Measurements from ENCODE around the gene SNAP23.
A peak's percentile ranks its signal among the peaks of the same experiment; 100 is the strongest.

Gene SNAP23

DNA sequence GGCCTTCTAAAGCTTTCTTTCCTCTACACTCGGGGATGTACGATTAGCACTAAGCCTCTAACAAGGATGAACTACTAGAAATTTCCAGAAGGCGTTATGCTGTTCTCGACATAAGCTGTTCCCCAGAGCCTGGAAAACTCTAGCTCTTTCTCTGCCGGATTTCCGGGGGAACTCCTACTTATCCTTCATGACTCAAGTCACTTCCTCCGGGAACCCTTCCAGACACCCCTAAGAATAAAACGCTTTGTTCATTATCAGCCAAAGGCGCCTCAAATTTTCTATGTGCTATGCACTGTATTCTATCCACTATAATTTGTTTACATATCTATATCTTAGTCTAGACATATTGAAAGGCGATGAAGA lies 455 bp upstream of the SNAP23 start:
- no peak for DNase-seq (ENCODE audit: low read depth in 4 of 4, low spot score in 1 of 4)

GRCh38 chr15:42498212-42499068 lies 3.0 kb downstream of the SNAP23 start:
- no peak for DNase-seq (ENCODE audit: low read depth in 4 of 4, low spot score in 1 of 4)

GRCh38 chr15:42499858-42500609 lies 4.6 kb downstream of the SNAP23 start:
- no peak for DNase-seq (ENCODE audit: low read depth in 4 of 4, low spot score in 1 of 4)

- DNase-seq (ENCODE audit: low read depth in 4 of 4, low spot score in 1 of 4): no peak
These were observed 7.0 kb downstream of the SNAP23 start for GRCh38 chr15:42502477-42502876.

GRCh38 chr15:42503825-42504224 lies 8.4 kb downstream of the SNAP23 start:
- no peak for DNase-seq (ENCODE audit: low read depth in 4 of 4, low spot score in 1 of 4)

DNA sequence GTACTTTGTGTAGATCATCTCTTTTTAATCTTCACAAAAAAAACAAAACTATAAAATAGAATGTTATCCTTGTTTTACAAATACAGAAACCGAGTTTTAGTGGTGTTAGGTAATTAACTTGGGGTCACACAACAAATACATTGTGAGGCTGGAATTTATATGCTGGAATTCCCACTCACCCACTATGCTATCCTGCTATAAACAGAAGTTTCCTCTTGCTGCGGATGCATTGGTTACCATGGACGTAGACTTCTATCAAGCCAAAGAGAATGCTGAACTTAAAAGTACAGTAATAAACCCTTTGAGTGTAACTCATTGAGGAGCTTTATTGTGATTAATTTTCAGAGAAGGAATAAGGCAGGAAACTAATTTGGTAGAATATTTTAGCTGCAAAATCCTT lies 9.2 kb downstream of the SNAP23 start:
- no peak for DNase-seq (ENCODE audit: low read depth in 4 of 4, low spot score in 1 of 4)

- no peak for DNase-seq (ENCODE audit: low read depth in 4 of 4, low spot score in 1 of 4)
These were observed 12.1 kb downstream of the SNAP23 start for GRCh38 chr15:42507514-42507913.

DNA sequence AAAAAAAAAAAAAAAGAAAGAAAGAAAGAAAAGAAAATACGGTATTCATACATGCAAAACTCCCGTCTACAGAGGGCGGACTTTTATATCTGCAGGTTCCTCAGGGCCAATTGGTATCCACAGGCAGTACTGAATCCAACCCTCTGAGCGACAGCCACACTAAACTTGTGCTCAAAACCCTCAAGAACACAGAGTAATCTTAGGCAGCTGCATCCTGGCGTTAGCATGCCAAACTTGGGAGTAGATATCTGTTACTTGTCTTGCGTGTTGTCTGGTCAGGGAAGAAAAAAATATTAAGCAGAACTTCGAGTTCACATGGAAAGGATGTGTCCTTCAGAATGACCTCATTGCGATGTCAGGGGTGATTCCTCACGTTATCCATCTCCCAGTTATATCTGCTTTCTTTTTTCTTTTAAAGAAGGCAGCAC lies 12.8 kb downstream of the SNAP23 start:
- DNase-seq (ENCODE audit: low read depth in 4 of 4, low spot score in 1 of 4): no peak

- no peak for DNase-seq (ENCODE audit: low read depth in 4 of 4, low spot score in 1 of 4)
These were observed 15.0 kb downstream of the SNAP23 start for GRCh38 chr15:42510258-42511006.

DNA sequence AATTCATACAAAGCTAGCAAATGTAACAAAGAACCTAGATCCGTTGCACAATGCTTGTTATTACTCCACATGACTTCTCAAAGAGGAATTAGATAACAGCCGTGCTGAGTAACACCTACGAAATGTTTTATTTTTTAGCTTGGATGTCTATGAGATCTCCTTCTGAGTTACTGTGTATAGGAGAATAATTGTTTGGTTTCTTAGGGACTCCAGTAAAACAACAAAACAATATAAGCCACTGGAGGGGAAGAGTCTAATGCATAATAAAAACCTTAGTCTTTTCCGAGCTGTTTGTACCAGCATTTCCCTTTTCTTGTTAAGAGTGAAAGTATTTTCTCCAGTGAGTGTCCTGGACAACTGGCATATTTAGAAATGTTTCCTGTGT lies 15.6 kb downstream of the SNAP23 start:
- no peak for DNase-seq (ENCODE audit: low read depth in 4 of 4, low spot score in 1 of 4)

GRCh38 chr15:42523331-42523730 lies 27.9 kb downstream of the SNAP23 start:
- DNase-seq (ENCODE audit: low read depth in 4 of 4, low spot score in 1 of 4): no peak

DNA sequence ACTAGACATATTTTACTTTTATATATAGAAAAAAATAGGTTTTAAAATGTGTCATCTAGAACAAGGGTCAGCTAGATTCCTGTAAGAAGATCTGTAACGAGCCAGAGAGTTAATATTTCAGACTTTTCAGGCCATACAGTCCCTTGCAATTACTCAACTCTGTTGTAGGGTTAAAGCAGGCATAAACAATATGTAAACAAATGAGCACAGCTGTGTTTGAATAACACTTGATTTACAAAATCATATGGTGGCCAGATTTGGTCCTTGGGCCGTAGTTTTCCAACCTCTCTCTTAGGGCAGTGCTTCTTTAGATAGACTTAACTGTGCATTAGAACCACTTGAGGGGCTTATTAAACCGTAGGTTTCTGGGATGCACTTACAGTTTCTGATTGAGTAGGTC lies 33.5 kb downstream of the SNAP23 start:
- DNase-seq (ENCODE audit: low read depth in 4 of 4, low spot score in 1 of 4): no peak

- DNase-seq (ENCODE audit: low read depth in 4 of 4, low spot score in 1 of 4): no peak
These were observed 37.8 kb downstream of the SNAP23 start for GRCh38 chr15:42533246-42533645.

DNA sequence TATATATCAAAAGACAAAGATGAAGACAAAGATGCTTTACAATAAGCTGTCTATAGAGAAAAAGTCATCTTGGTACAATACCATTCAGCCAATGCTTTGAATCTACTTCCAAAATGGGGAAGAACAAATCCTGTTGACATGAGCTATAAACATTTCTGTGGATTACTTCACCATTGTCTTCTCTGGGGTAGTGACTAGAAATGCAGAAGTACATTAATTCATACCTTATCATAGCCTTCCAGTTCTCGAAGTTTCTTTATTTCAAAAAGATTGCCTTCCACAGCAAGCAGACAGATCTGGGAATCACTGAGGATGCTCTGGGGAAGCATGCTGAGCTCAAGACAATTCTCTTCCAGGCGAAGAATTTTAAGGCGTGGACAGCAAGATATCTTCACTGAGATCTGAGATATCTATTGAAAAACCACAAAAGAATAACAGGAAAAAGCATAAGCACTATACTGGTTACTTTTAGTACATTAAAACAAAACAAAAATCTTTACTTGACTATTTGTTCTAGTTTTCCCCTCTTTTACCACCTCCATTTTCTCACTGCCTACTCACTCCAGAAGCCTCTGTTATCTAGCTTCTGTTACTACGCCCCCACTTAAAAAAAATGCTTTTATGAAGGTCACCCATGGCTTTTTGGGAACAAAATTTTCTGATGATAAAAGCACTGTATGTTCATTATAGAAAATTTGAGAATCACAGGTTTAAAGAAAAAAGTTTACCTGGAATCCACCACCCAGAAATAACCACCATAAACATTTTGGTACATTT lies 49.6 kb downstream of the SNAP23 start:
- DNase-seq (ENCODE audit: low read depth in 4 of 4, low spot score in 1 of 4): no peak

GRCh38 chr15:42547918-42548248 lies 52.4 kb downstream of the SNAP23 start:
- DNase-seq (ENCODE audit: low read depth in 4 of 4, low spot score in 1 of 4): no peak

DNA sequence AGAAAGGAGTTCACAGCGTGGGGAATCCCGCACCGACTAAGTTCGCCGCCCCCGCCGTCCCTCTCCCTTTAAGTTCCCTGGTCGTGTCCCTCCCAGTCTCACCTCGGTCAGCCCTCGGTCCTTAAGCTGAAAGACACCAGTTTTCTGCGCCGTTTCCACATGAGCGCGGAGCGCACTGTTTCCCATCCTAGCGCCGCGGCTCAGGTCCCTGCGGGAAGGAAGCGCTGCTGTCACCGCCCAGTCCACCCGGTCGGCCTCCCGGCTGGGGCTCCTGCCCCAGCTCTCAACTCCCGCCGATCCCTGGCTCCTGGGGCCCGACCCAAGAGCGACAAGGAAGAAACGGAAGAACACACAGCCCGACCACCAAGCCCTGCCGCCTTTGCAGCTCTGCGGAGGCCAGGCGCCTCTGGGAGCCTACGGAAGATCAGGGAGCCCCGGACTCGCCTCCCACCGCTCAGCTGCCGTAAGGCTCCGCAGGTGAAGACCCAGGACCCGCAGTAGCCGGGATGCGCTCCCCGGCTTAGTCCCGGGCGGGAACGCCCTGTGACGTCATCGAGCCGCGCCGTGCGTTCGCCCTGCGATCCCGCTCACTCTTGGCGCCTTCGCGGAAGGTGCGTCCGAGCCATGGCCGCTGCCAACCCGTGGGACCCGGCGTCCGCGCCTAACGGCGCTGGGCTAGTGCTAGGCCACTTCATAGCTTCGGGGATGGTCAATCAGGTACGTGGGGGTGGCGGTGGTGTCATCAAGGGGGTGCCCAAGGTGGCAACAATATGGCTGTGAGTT lies 53.0 kb downstream of the SNAP23 start, which contains the start of the genes HAUS2 and LRRC57:
HAUS2 (plus strand) TSS at position 590 of the 783 bp plus-strand sequence; CDS start at position 625, 35 bp downstream.
LRRC57 (minus strand) TSS at position 545 of the 783 bp plus-strand sequence; CDS start at position 186, 359 bp downstream.
- peak; percentile 82 to 86 (median 84) for DNase-seq (ENCODE audit: low read depth in 4 of 4, low spot score in 1 of 4)

DNA sequence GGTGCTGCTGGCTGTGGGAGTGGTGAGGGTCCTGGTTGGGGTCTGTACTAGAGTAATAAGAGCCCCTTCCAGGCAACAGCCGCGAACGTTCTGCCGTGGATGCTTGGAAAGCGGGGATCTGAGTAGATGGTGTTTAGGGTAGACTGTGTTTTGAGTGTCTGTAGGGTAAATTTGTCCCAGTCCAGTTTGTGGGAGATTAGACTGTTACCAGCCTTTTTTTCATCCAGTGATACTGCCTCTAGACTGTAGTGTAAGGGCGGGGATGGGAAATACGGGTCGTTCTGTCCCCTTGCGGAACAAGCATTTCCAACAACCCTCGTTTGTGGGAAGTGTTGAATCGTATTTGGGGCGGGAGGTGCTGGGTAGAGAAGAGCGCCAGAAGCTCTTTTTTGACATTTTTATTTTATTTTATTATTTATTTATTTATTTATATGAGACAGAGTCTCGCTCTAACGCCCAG lies 53.6 kb downstream of the SNAP23 start:
- DNase-seq (ENCODE audit: low read depth in 4 of 4, low spot score in 1 of 4): peak in 1 of 4 experiments; percentile 6

DNA sequence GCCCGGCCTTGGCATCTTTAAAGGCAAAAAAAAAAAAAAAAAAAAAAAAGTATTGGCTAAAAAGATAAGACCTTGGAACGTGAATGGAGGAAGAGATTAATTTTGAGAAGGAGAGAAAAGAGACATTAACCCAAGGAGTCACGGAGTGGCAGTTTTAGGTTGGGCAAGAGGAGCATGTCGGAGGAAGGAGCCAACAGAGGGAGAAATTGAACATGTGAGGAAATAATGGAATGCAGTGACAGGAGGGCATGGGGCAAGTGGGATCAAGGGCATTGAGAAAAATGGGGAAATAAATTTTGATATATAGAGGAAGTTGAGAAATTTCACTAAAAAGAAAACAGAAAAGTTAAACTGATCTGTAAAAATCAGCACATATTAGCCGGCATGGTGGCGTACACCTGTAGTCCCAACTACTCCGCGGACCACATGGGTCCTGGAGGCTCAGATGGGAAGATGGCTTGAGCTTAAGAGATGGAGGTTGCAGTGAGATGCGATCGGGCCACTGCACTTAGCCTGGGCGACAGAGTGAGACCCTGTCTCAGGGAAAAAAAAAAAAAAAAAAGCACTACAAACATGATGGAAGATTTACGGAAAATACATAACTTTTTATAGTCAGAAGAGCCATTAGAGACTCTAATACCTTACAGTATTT lies 54.4 kb downstream of the SNAP23 start:
- no peak for DNase-seq (ENCODE audit: low read depth in 4 of 4, low spot score in 1 of 4)

GRCh38 chr15:42553554-42553953 lies 58.1 kb downstream of the SNAP23 start:
- no peak for DNase-seq (ENCODE audit: low read depth in 4 of 4, low spot score in 1 of 4)

Data from stimulated activated CD4-positive, alpha-beta T cell treated with anti-CD3 and anti-CD28 coated beads, Interleukin-1b, Interleukin-23, amount 100 ng/mL, for 24 hours (primary cell).